ENCODE results near the gene DIO2.

The DIO2 gene

GRCh38 chr14:80172375-80173051, 38.8 kb downstream of the DIO2 start:
- in situ Hi-C loops (cut with MboI; ENCODE audit: low sequenced_read_pairs) = no loop called here

GRCh38 chr14:80167793-80168448, 43.4 kb downstream of the DIO2 start:
- in situ Hi-C loops (cut with MboI; ENCODE audit: low sequenced_read_pairs) = no loop called here

GRCh38 chr14:80164991-80165721, 46.1 kb downstream of the DIO2 start:
- in situ Hi-C loops (cut with MboI; ENCODE audit: low sequenced_read_pairs) = no loop called here

GRCh38 chr14:80152763-80153162, 58.5 kb downstream of the DIO2 start:
- in situ Hi-C loops (cut with MboI; ENCODE audit: low sequenced_read_pairs) = no loop called here

- in situ Hi-C loops (cut with MboI; ENCODE audit: low sequenced_read_pairs) = no loop called here
Measured at GRCh38 chr14:80152166-80152565, 59.1 kb downstream of the DIO2 start.

- in situ Hi-C loops (cut with MboI; ENCODE audit: low sequenced_read_pairs) = no loop called here
Measured at GRCh38 chr14:80150301-80150700, 61.0 kb downstream of the DIO2 start.
